GM23338 (cell line): ENCODE results near the gene CAMTA1.

Source experiments
- EZH2 ChIP-seq: fragments of 200-600 bp; sonication (generic); IDR thresholded peaks from one replicate; pipeline ENCODE4 v1.8.0; 2017; ENCODE audit warnings: antibody characterized with exemption, mild to moderate bottlenecking, low read depth; ENCODE audit not compliant: unreplicated experiment
- EZH2phosphoT487 ChIP-seq: fragments of 200-600 bp; sonication (generic); IDR thresholded peaks from one replicate; pipeline ENCODE4 v1.8.1; 2018; ENCODE audit warnings: antibody characterized with exemption; ENCODE audit not compliant: unreplicated experiment
- JUNB ChIP-seq: IDR thresholded peaks from one replicate; pipeline ENCODE4 v1.6.1; 2016; ENCODE audit warnings: antibody characterized with exemption; ENCODE audit not compliant: unreplicated experiment
- POLR2AphosphoS5 ChIP-seq: IDR thresholded peaks from 2 replicates; pipeline ENCODE4 v1.6.1; 2016; ENCODE audit warnings: antibody characterized with exemption, low read depth
- REST ChIP-seq: IDR thresholded peaks from one replicate; pipeline ENCODE4 v1.6.1; 2018; ENCODE audit warnings: antibody characterized with exemption; ENCODE audit not compliant: unreplicated experiment
- TF ChIP-seq, protein P1 (sequence below), 2 experiments: fragments of 200-600 bp in 1 of 2; sonication (generic) in 1 of 2; conservative IDR thresholded peaks; 2 replicates each; pipeline versions ENCODE4 v1.5.1 to v1.6.1; 2016 to 2017; ENCODE audit warnings: antibody characterized with exemption in 2 of 2, low read depth in 2 of 2, mild to moderate bottlenecking in 2 of 2, moderate library complexity in 1 of 2
- TF ChIP-seq, protein P2 (sequence below): IDR thresholded peaks from 2 replicates; pipeline ENCODE4 v1.6.1; 2016; ENCODE audit warnings: antibody characterized with exemption

GRCh38 chr1:7679873-7680206 is 894.6 kb downstream of the CAMTA1 start:
- TF ChIP-seq REST, result no peak
- TF ChIP-seq, protein P1, sequence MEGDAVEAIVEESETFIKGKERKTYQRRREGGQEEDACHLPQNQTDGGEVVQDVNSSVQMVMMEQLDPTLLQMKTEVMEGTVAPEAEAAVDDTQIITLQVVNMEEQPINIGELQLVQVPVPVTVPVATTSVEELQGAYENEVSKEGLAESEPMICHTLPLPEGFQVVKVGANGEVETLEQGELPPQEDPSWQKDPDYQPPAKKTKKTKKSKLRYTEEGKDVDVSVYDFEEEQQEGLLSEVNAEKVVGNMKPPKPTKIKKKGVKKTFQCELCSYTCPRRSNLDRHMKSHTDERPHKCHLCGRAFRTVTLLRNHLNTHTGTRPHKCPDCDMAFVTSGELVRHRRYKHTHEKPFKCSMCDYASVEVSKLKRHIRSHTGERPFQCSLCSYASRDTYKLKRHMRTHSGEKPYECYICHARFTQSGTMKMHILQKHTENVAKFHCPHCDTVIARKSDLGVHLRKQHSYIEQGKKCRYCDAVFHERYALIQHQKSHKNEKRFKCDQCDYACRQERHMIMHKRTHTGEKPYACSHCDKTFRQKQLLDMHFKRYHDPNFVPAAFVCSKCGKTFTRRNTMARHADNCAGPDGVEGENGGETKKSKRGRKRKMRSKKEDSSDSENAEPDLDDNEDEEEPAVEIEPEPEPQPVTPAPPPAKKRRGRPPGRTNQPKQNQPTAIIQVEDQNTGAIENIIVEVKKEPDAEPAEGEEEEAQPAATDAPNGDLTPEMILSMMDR (conservative IDR thresholded peaks at IDR 0.05; ENCODE audit: low read depth in 2 of 2), result no peak
- TF ChIP-seq POLR2AphosphoS5, result no peak
- TF ChIP-seq JUNB, result no peak
- TF ChIP-seq, protein P2, sequence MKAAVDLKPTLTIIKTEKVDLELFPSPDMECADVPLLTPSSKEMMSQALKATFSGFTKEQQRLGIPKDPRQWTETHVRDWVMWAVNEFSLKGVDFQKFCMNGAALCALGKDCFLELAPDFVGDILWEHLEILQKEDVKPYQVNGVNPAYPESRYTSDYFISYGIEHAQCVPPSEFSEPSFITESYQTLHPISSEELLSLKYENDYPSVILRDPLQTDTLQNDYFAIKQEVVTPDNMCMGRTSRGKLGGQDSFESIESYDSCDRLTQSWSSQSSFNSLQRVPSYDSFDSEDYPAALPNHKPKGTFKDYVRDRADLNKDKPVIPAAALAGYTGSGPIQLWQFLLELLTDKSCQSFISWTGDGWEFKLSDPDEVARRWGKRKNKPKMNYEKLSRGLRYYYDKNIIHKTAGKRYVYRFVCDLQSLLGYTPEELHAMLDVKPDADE, result no peak
- no peak for TF ChIP-seq EZH2phosphoT487
- peak; percentile 47 for TF ChIP-seq EZH2
